Ramos (cell line): ENCODE results near the gene AP4B1.
"Not testable (repeated sequence)": the region's sequence is repeated elsewhere in the genome, so short reads cannot be mapped to it uniquely, and the experiment has no call there.

Experiments
- in situ Hi-C: fragments of 300-500 bp; cut with MboI; formaldehyde crosslinking; loops from one replicate; pipeline ENCODE4 v1.14.3; 2022; ENCODE audit warnings: low sequenced_read_pairs; ENCODE audit not compliant: unreplicated experiment

AP4B1 gene

GRCh38 chr1:113904674-113905434, at the start of gene AP4B1, which contains the start of gene DCLRE1B:
AP4B1 (minus strand) TSS chr1:113904799; CDS start chr1:113904717, 82 bp downstream.
DCLRE1B (plus strand) TSS chr1:113905326; CDS start chr1:113905587, 261 bp downstream.
- in situ Hi-C loops = loop anchor here (10.0 kb wide), 1 partner anchor 70 kb away; no protein-coding TSS in a partner anchor

- in situ Hi-C loops = no loop called here
Observed at GRCh38 chr1:113951719-113952118, 47.1 kb upstream of the AP4B1 start.

GRCh38 chr1:113950908-113951307, 46.3 kb upstream of the AP4B1 start:
- in situ Hi-C loops = no loop called here

- in situ Hi-C loops = no loop called here
Observed at GRCh38 chr1:113949007-113949406, 44.4 kb upstream of the AP4B1 start.

- in situ Hi-C loops = not testable (repeated sequence)
Observed at GRCh38 chr1:113948151-113948550, 43.6 kb upstream of the AP4B1 start.

GRCh38 chr1:113947388-113948107, 42.9 kb upstream of the AP4B1 start:
- in situ Hi-C loops = no loop called here

- in situ Hi-C loops = no loop called here
Observed at GRCh38 chr1:113946678-113947387, 42.2 kb upstream of the AP4B1 start.

GRCh38 chr1:113946112-113946511, 41.5 kb upstream of the AP4B1 start:
- in situ Hi-C loops = no loop called here

- in situ Hi-C loops = no loop called here
Observed at GRCh38 chr1:113945329-113945728, 40.7 kb upstream of the AP4B1 start.

GRCh38 chr1:113943028-113943811, 38.6 kb upstream of the AP4B1 start:
- in situ Hi-C loops = no loop called here

GRCh38 chr1:113942527-113942926, 37.9 kb upstream of the AP4B1 start:
- in situ Hi-C loops = no loop called here

GRCh38 chr1:113941245-113941559, 36.6 kb upstream of the AP4B1 start:
- in situ Hi-C loops = no loop called here

- in situ Hi-C loops = no loop called here
Observed at GRCh38 chr1:113940365-113941244, 36.0 kb upstream of the AP4B1 start.

GRCh38 chr1:113938192-113938591, 33.6 kb upstream of the AP4B1 start:
- in situ Hi-C loops = no loop called here

GRCh38 chr1:113937146-113937545, 32.5 kb upstream of the AP4B1 start:
- in situ Hi-C loops = no loop called here

GRCh38 chr1:113935970-113936369, 31.4 kb upstream of the AP4B1 start:
- in situ Hi-C loops = no loop called here

- in situ Hi-C loops = no loop called here
Observed at GRCh38 chr1:113935176-113935575, 30.6 kb upstream of the AP4B1 start.

- in situ Hi-C loops = no loop called here
Observed at GRCh38 chr1:113934511-113935055, 30.0 kb upstream of the AP4B1 start.

GRCh38 chr1:113934006-113934405, 29.4 kb upstream of the AP4B1 start:
- in situ Hi-C loops = no loop called here
